Right lobe of liver (tissue), 6 donors: ENCODE data around the gene DAP. TPM values are rescaled to one million over a fixed set of nuclear protein-coding genes. Genes with fewer than 3 reads are reported as not detected.

Experiments
- ATAC-seq, 4 donors: fragments of 200-7000 bp; cut with Tn5 transposase; one replicate each; pipeline ENCODE4 v1.9.1; 2020; ENCODE audit warnings: mild to moderate bottlenecking in 4 of 4, moderate library complexity in 4 of 4
- DNase-seq, 3 donors: peaks; one replicate each; pipeline ENCODE4 v3.0.0-alpha.2; 2020
- H3K27ac ChIP-seq, 3 donors: fragments of 200-600 bp; one replicate each; pipeline ENCODE4 v1.8.0; 2022
- H3K27me3 ChIP-seq, 2 donors: fragments of 200-600 bp; one replicate each; pipeline ENCODE4 v1.8.0; 2022
- H3K36me3 ChIP-seq, 4 donors: fragments of 200-600 bp; sonication (generic) in 1 of 4; one replicate each; pipeline versions ENCODE4 v1.5.1 to v1.8.0; 2017 to 2022; ENCODE audit warnings: control low read depth in 1 of 4
- H3K4me1 ChIP-seq, 4 donors: fragments of 200-600 bp; sonication (generic) in 1 of 4; one replicate each; pipeline versions ENCODE4 v1.5.1 to v1.8.0; 2017 to 2022; ENCODE audit warnings: control low read depth in 1 of 4
- H3K4me3 ChIP-seq, 3 donors: fragments of 200-600 bp; one replicate each; pipeline ENCODE4 v1.8.0; 2022
- H3K9me3 ChIP-seq, 4 donors: fragments of 200-600 bp; sonication (generic) in 1 of 4; one replicate each; pipeline versions ENCODE4 v1.5.1 to v1.8.0; 2017 to 2022; ENCODE audit warnings: control low read depth in 1 of 4
- POLR2A ChIP-seq: fragments of 450-650 bp; IDR thresholded peaks from one replicate; pipeline ENCODE4 v1.6.1; 2017; ENCODE audit warnings: antibody characterized with exemption, mild to moderate bottlenecking
- WGBS: methylation state at CpG from one replicate; pipeline ENCODE4 v1.1.6; 2018; ENCODE audit warnings: low coverage, low lambda C conversion rate; ENCODE audit not compliant: insufficient coverage; ENCODE audit errors: missing lambda C conversion rate; 5-methylcytosine and 5-hydroxymethylcytosine counted together
- intact Hi-C, 2 donors: fragments of 100-400 bp; cut with DNase I; formaldehyde crosslinking; loops; one replicate each; pipeline versions ENCODE4 v1.11.2 to v1.14.1; 2022
- total RNA-seq, 6 experiments: library from RNA; depleted of rRNA in 2 of 6; stranded (reverse); fragments of >200 nt in 2 of 6; fragmentation: NEBNext Ultra II Directional in 3 of 6; extraction: Animal tissue kit (Norgen Biotek cat#: 25700) in 3 of 6; gene quantifications; one replicate each; pipeline versions ENCODE4 v1.1.0 to v1.2.4, GENCODE V29; 2016 to 2023
- TF ChIP-seq, protein P1 (sequence below), 4 donors: fragments of 200-600 bp in 3 of 4; fragments of 450-650 bp in 1 of 4; IDR thresholded peaks; one replicate each; pipeline versions ENCODE4 v1.5.1 to v1.8.0; 2016 to 2022; ENCODE audit warnings: antibody characterized with exemption in 4 of 4, mild to moderate bottlenecking in 2 of 4
- donor health status: DM: no; HTN: yes; CAD: no.
- donor health status: DM: no; HTN: no; CAD: no.
- donor health status: DM: no; HTN: no; CAD: no.
- donor health status: DM: no; HTN: yes; CAD: no.
- donor health status: DM: no; HTN: yes; CAD: no.

Gene DAP
- total RNA-seq, 6 experiments from 2014 or later, result 97.0 to 126 (median 104) TPM

DNA sequence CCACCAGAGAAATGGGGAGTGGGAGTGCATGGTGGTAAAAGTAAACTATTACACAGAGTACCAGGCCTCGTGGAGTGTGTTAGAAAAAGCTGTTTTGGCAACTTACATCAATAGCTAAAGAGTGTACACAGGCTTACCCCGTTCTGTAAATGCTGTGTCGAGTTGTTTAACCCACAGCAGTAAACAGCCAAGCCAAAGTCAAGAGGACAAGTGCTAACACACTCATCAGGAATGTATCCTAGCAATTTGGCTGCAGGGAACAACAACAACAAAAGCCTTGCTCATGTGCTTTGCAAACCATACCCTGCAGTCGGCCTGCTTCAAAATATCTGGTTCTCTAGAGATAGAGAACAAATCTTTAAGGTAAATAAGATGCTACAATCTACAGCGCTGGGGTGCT is 15.9 kb downstream of the DAP start:
- DNase-seq (no peak), ATAC-seq (no peak)
- Histone ChIP-seq H3K4me3 (no peak overlapping the region), H3K27ac (peak overlapping the region in 1 of 3 donors; percentile 21), H3K27me3 (no peaks in the 10 kb centered on the region), H3K9me3 (no peaks in the 10 kb centered on the region), H3K4me1 (peaks cover 0 to 51% (median 13%) of the 10 kb centered on the region in 4 donors), H3K36me3 (peaks cover 0 to 15% (median 4%) of the 10 kb centered on the region in 4 donors)
- 55% methylated on average over 4 of the region's 5 CpGs for WGBS
- TF ChIP-seq, protein P1, sequence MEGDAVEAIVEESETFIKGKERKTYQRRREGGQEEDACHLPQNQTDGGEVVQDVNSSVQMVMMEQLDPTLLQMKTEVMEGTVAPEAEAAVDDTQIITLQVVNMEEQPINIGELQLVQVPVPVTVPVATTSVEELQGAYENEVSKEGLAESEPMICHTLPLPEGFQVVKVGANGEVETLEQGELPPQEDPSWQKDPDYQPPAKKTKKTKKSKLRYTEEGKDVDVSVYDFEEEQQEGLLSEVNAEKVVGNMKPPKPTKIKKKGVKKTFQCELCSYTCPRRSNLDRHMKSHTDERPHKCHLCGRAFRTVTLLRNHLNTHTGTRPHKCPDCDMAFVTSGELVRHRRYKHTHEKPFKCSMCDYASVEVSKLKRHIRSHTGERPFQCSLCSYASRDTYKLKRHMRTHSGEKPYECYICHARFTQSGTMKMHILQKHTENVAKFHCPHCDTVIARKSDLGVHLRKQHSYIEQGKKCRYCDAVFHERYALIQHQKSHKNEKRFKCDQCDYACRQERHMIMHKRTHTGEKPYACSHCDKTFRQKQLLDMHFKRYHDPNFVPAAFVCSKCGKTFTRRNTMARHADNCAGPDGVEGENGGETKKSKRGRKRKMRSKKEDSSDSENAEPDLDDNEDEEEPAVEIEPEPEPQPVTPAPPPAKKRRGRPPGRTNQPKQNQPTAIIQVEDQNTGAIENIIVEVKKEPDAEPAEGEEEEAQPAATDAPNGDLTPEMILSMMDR (IDR thresholded peaks at IDR 0.05), result no peak
- no peak for TF ChIP-seq POLR2A
- intact Hi-C loops, result no loop called here

DNA sequence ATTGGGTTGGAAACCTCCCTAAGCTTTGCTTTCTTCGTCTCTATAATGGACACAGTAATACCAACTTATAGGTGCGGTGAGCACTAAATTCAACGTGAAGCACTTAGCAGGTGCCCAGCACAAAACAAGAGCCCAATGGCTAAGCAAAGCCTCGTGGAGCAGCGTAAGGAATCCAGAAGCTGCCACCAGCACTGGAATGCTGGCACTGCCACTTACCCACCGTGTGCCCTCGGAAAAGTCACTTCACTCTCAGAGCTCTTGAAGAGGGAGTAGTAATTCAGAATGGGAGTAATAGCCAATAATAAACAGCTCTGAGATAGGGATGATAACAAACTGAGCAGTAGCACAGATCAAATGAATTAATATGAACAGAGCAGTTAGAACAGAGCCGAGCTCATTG is 16.4 kb downstream of the DAP start:
- H3K36me3 ChIP-seq, result peaks cover 0 to 15% (median 4%) of the 10 kb centered on the region in 4 donors
- no peak overlapping the region for H3K27ac ChIP-seq
- TF ChIP-seq, protein P1 (IDR thresholded peaks at IDR 0.05), result no peak
- no peak for TF ChIP-seq POLR2A
- no peaks in the 10 kb centered on the region for H3K27me3 ChIP-seq
- no peaks in the 10 kb centered on the region for H3K9me3 ChIP-seq
- peaks cover 0 to 48% (median 13%) of the 10 kb centered on the region in 4 donors for H3K4me1 ChIP-seq
- DNase-seq, result no peak
- no peak for ATAC-seq
- intact Hi-C loops, result no loop called here
- WGBS, result 97% methylated on average over 6 of the region's 8 CpGs
- no peak overlapping the region for H3K4me3 ChIP-seq

DNA sequence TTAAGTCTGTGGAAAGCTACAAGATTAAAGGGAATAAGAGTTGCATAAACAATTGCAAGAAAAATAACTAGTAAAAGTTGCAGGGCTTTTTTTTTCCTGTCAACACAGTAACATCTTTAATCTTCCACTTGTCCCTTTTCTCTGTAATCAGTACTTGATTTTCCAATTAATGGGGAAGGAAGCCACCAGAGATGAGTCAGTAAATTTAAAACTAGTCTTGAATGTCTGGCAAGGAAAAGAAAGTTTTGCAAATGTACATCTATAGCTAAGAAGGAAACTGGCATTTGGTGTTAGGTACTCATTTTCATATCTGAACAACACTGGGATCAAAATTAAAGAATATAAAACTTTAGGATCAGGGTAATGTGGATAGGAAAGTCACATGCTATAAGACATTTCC is 17.1 kb downstream of the DAP start:
- ATAC-seq (no peak), DNase-seq (no peak)
- intact Hi-C loops, result no loop called here
- Histone ChIP-seq H3K4me3 (no peak overlapping the region), H3K27me3 (no peaks in the 10 kb centered on the region), H3K4me1 (peaks cover 0 to 42% (median 10%) of the 10 kb centered on the region in 4 donors), H3K27ac (peak overlapping the region in 1 of 3 donors; percentile 47), H3K9me3 (no peaks in the 10 kb centered on the region), H3K36me3 (peaks cover 0 to 15% (median 4%) of the 10 kb centered on the region in 4 donors)
- TF ChIP-seq, protein P1 (IDR thresholded peaks at IDR 0.05), result no peak
- no peak for TF ChIP-seq POLR2A

DNA sequence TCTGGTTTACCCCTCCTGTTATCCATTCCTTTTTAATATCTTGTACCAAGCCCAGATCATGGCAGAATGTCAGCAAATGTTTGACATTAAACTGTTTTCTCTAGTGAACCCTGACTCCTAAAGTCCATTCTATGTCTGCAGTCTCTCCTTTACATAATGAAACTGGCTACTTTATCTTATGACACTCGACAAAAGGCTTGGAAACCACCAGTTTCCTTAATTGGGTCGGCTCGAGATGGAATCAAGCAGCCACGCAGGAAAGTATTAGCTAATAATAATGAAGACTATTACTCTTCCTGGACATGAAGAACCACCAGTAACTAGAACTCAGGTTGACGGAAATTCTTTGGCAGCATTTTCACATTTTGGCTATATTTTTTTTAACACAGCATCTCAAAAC is 17.5 kb downstream of the DAP start:
- Histone ChIP-seq H3K9me3 (no peaks in the 10 kb centered on the region), H3K4me3 (no peak overlapping the region), H3K36me3 (peaks cover 0 to 15% (median 4%) of the 10 kb centered on the region in 4 donors), H3K27ac (peak overlapping the region in 1 of 3 donors; percentile 47), H3K4me1 (peaks cover 0 to 38% (median 9%) of the 10 kb centered on the region in 4 donors), H3K27me3 (no peaks in the 10 kb centered on the region)
- TF ChIP-seq, protein P1 (IDR thresholded peaks at IDR 0.05), result no peak
- TF ChIP-seq POLR2A, result no peak
- no peak for DNase-seq
- ATAC-seq, result no peak
- 47% methylated on average over 5 of the region's 5 CpGs for WGBS
- intact Hi-C loops, result no loop called here

DNA sequence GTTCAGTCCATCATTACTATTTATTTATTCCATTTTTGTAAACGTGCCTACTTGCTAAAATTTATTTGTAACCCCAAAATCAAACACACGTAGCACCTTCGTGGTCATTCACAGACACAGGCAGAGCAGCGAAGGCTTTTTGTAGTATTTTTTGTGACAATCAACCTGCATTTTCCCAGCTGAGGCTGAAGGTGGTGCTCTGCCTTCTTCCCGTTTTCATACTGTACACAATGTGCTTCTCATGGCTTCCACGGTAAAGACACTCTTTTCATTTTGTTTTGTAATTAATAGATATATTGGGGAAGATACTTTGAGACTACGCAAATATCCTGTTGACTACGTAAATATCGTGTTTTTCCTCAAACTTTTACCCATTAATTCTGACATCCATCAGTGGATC is 19.4 kb downstream of the DAP start:
- intact Hi-C loops, result no loop called here
- no peak for TF ChIP-seq POLR2A
- TF ChIP-seq, protein P1 (IDR thresholded peaks at IDR 0.05), result peak in 3 of 4 donors; percentile 26 to 52 (median 37)
- ATAC-seq, result peak; percentile 26 to 42 (median 38)
- DNase-seq, result no peak
- Histone ChIP-seq H3K9me3 (no peaks in the 10 kb centered on the region), H3K27ac (no peak overlapping the region), H3K4me3 (no peak overlapping the region), H3K4me1 (peaks cover 0 to 39% (median 13%) of the 10 kb centered on the region in 4 donors), H3K27me3 (no peaks in the 10 kb centered on the region), H3K36me3 (peaks cover 0 to 15% (median 4%) of the 10 kb centered on the region in 4 donors)
- WGBS, result 74% methylated on average over 9 of the region's 9 CpGs
